ENCODE results near the gene SAG. TPM values are rescaled to one million over a fixed set of nuclear protein-coding genes. Genes with fewer than 3 reads are reported as not detected.

SAG gene
- total and polyA plus RNA-seq, 2 experiments from 2014 or later, result not detected

DNA sequence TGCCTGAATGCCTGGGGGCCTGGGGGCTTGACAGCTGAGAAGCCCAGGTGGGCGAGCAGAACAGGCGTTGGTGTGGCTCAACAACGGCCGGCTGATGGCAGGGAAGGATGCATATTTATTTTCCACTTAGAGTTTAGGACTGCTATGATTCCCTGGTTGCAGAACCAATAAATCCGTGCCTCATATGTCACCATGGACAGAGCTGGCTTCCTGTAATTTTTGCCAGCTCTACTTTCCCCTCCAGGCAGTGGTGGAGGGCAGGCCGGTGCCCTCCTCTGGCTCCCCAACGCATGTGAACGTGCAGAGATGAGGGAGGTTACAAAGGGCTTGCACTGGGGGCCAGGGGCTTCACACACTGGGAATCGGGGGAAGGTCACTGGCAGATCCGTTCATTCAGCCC lies 18.2 kb downstream of the SAG start:
- ATAC-seq (no peak), DNase-seq (ENCODE audit: low spot score) (no peak)
- Histone ChIP-seq H3K4me3 (no peak overlapping the region), H2AFZ (no peak overlapping the region), H3K4me2 (no peak overlapping the region), H3K36me3 (ENCODE audit: insufficient read depth) (no peaks in the 10 kb centered on the region), H3K27me3 (ENCODE audit: insufficient read depth) (no peaks in the 10 kb centered on the region), H3K27ac (ENCODE audit: low read depth) (no peak overlapping the region), H3K4me1 (ENCODE audit: insufficient read depth) (peaks cover 10% of the 10 kb centered on the region; the same call in 1 of the 2 replicates), H3K79me2 (replicated peaks; ENCODE audit: insufficient read depth) (no peaks in the 10 kb centered on the region), H3F3A (replicated peaks; ENCODE audit: low read depth) (no peaks in the 10 kb centered on the region), H4K20me1 (replicated peaks; ENCODE audit: insufficient read depth) (no peaks in the 10 kb centered on the region), H3K9me2 (ENCODE audit: insufficient read depth) (no peaks in the 10 kb centered on the region)
- peaks cover 9% of the 10 kb centered on the region for H3K27me3 Mint-ChIP-seq (ENCODE audit: insufficient read depth, low read depth, poor library complexity)
- TF ChIP-seq, protein P1, sequence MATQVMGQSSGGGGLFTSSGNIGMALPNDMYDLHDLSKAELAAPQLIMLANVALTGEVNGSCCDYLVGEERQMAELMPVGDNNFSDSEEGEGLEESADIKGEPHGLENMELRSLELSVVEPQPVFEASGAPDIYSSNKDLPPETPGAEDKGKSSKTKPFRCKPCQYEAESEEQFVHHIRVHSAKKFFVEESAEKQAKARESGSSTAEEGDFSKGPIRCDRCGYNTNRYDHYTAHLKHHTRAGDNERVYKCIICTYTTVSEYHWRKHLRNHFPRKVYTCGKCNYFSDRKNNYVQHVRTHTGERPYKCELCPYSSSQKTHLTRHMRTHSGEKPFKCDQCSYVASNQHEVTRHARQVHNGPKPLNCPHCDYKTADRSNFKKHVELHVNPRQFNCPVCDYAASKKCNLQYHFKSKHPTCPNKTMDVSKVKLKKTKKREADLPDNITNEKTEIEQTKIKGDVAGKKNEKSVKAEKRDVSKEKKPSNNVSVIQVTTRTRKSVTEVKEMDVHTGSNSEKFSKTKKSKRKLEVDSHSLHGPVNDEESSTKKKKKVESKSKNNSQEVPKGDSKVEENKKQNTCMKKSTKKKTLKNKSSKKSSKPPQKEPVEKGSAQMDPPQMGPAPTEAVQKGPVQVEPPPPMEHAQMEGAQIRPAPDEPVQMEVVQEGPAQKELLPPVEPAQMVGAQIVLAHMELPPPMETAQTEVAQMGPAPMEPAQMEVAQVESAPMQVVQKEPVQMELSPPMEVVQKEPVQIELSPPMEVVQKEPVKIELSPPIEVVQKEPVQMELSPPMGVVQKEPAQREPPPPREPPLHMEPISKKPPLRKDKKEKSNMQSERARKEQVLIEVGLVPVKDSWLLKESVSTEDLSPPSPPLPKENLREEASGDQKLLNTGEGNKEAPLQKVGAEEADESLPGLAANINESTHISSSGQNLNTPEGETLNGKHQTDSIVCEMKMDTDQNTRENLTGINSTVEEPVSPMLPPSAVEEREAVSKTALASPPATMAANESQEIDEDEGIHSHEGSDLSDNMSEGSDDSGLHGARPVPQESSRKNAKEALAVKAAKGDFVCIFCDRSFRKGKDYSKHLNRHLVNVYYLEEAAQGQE (IDR thresholded peaks at IDR 0.05; ENCODE audit: unreplicated experiment), result no peak
- TF ChIP-seq ZNF114 (CRISPR knock-in tag; IDR thresholded peaks at IDR 0.05) (no peak), EZH2 (IDR thresholded peaks at IDR 0.05; ENCODE audit: low read depth, unreplicated experiment) (no peak), CREB1 (CRISPR knock-in tag; IDR thresholded peaks at IDR 0.05; ENCODE audit: low read depth) (no peak), NANOG (IDR thresholded peaks at IDR 0.05; ENCODE audit: borderline replicate concordance) (no peak), JUNB (IDR thresholded peaks at IDR 0.05; ENCODE audit: unreplicated experiment) (no peak), POLR2AphosphoS5 (IDR thresholded peaks at IDR 0.05; ENCODE audit: low read depth) (no peak), CTCF (conservative IDR thresholded peaks at IDR 0.05; ENCODE audit: low read depth in 2 of 2) (no peak)
- TF ChIP-seq, protein P2, sequence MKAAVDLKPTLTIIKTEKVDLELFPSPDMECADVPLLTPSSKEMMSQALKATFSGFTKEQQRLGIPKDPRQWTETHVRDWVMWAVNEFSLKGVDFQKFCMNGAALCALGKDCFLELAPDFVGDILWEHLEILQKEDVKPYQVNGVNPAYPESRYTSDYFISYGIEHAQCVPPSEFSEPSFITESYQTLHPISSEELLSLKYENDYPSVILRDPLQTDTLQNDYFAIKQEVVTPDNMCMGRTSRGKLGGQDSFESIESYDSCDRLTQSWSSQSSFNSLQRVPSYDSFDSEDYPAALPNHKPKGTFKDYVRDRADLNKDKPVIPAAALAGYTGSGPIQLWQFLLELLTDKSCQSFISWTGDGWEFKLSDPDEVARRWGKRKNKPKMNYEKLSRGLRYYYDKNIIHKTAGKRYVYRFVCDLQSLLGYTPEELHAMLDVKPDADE (IDR thresholded peaks at IDR 0.05), result no peak
- TF ChIP-seq, protein P3, sequence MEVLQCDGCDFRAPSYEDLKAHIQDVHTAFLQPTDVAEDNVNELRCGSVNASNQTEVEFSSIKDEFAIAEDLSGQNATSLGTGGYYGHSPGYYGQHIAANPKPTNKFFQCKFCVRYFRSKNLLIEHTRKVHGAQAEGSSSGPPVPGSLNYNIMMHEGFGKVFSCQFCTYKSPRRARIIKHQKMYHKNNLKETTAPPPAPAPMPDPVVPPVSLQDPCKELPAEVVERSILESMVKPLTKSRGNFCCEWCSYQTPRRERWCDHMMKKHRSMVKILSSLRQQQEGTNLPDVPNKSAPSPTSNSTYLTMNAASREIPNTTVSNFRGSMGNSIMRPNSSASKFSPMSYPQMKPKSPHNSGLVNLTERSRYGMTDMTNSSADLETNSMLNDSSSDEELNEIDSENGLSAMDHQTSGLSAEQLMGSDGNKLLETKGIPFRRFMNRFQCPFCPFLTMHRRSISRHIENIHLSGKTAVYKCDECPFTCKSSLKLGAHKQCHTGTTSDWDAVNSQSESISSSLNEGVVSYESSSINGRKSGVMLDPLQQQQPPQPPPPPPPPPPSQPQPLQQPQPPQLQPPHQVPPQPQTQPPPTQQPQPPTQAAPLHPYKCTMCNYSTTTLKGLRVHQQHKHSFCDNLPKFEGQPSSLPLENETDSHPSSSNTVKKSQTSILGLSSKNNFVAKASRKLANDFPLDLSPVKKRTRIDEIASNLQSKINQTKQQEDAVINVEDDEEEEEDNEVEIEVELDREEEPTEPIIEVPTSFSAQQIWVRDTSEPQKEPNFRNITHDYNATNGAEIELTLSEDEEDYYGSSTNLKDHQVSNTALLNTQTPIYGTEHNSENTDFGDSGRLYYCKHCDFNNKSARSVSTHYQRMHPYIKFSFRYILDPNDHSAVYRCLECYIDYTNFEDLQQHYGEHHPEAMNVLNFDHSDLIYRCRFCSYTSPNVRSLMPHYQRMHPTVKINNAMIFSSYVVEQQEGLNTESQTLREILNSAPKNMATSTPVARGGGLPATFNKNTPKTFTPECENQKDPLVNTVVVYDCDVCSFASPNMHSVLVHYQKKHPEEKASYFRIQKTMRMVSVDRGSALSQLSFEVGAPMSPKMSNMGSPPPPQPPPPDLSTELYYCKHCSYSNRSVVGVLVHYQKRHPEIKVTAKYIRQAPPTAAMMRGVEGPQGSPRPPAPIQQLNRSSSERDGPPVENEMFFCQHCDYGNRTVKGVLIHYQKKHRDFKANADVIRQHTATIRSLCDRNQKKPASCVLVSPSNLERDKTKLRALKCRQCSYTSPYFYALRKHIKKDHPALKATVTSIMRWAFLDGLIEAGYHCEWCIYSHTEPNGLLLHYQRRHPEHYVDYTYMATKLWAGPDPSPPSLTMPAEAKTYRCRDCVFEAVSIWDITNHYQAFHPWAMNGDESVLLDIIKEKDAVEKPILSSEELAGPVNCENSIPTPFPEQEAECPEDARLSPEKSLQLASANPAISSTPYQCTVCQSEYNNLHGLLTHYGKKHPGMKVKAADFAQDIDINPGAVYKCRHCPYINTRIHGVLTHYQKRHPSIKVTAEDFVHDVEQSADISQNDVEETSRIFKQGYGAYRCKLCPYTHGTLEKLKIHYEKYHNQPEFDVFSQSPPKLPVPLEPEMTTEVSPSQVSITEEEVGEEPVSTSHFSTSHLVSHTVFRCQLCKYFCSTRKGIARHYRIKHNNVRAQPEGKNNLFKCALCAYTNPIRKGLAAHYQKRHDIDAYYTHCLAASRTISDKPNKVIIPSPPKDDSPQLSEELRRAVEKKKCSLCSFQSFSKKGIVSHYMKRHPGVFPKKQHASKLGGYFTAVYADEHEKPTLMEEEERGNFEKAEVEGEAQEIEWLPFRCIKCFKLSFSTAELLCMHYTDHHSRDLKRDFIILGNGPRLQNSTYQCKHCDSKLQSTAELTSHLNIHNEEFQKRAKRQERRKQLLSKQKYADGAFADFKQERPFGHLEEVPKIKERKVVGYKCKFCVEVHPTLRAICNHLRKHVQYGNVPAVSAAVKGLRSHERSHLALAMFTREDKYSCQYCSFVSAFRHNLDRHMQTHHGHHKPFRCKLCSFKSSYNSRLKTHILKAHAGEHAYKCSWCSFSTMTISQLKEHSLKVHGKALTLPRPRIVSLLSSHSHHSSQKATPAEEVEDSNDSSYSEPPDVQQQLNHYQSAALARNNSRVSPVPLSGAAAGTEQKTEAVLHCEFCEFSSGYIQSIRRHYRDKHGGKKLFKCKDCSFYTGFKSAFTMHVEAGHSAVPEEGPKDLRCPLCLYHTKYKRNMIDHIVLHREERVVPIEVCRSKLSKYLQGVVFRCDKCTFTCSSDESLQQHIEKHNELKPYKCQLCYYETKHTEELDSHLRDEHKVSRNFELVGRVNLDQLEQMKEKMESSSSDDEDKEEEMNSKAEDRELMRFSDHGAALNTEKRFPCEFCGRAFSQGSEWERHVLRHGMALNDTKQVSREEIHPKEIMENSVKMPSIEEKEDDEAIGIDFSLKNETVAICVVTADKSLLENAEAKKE (CRISPR knock-in tag; IDR thresholded peaks at IDR 0.05), result no peak
- no peaks in the 10 kb centered on the region for H3K9me3 Mint-ChIP-seq
- no peak overlapping the region for H3K27ac Mint-ChIP-seq
- H3K36me3 Mint-ChIP-seq (ENCODE audit: low read depth), result no peaks in the 10 kb centered on the region
- H3K4me1 Mint-ChIP-seq, result peaks cover 16% of the 10 kb centered on the region
- H3K4me3 Mint-ChIP-seq, result no peak overlapping the region
